HG02852 (cell line): Measurements from ENCODE around the gene WARS2.

Experiments
- ATAC-seq: cut with Tn5 transposase; IDR thresholded peaks from one replicate; pipeline ENCODE4 v1.9.1; 2021; ENCODE audit warnings: mild to moderate bottlenecking, moderate library complexity; ENCODE audit not compliant: unreplicated experiment

The WARS2 gene

GRCh38 chr1:119038363-119038762 is 102.1 kb downstream of the WARS2 start:
- ATAC-seq = peak; percentile 44

- no peak for ATAC-seq
Measured at GRCh38 chr1:119034359-119034758, 106.1 kb downstream of the WARS2 start.

GRCh38 chr1:119032986-119033385 is 107.5 kb downstream of the WARS2 start:
- ATAC-seq = no peak

GRCh38 chr1:119027759-119028158 is 112.7 kb downstream of the WARS2 start:
- ATAC-seq = no peak

- ATAC-seq = no peak
Measured at GRCh38 chr1:119026956-119027355, 113.5 kb downstream of the WARS2 start.

- no peak for ATAC-seq
Measured at GRCh38 chr1:119015547-119015946, 124.9 kb downstream of the WARS2 start.

GRCh38 chr1:119012383-119012782 is 128.1 kb downstream of the WARS2 start:
- ATAC-seq = no peak

GRCh38 chr1:119011706-119012105 is 128.7 kb downstream of the WARS2 start:
- no peak for ATAC-seq

- ATAC-seq = no peak
Measured at GRCh38 chr1:119011116-119011515, 129.3 kb downstream of the WARS2 start.

- no peak for ATAC-seq
Measured at GRCh38 chr1:119010201-119010600, 130.3 kb downstream of the WARS2 start.

- no peak for ATAC-seq
Measured at GRCh38 chr1:119009312-119009655, 131.2 kb downstream of the WARS2 start.

GRCh38 chr1:119008483-119009311 is 131.8 kb downstream of the WARS2 start:
- peak; percentile 46 for ATAC-seq

- peak; percentile 38 for ATAC-seq
Measured at GRCh38 chr1:119007670-119008482, 132.6 kb downstream of the WARS2 start.

- ATAC-seq = no peak
Measured at GRCh38 chr1:119007339-119007669, 133.1 kb downstream of the WARS2 start.

- no peak for ATAC-seq
Measured at GRCh38 chr1:119006406-119007279, 133.8 kb downstream of the WARS2 start.

GRCh38 chr1:119005724-119006405 is 134.6 kb downstream of the WARS2 start:
- no peak for ATAC-seq

- no peak for ATAC-seq
Measured at GRCh38 chr1:119004781-119005180, 135.7 kb downstream of the WARS2 start.

- ATAC-seq = no peak
Measured at GRCh38 chr1:119004129-119004527, 136.3 kb downstream of the WARS2 start.

GRCh38 chr1:119003413-119004128 is 136.9 kb downstream of the WARS2 start:
- no peak for ATAC-seq
